ENCODE measurements around the gene KCTD19. TPM values are rescaled to one million over a fixed set of nuclear protein-coding genes. Genes with fewer than 3 reads are reported as not detected.

KCTD19 gene
- total RNA-seq, 6 experiments from 2014 or later: not detected

DNA sequence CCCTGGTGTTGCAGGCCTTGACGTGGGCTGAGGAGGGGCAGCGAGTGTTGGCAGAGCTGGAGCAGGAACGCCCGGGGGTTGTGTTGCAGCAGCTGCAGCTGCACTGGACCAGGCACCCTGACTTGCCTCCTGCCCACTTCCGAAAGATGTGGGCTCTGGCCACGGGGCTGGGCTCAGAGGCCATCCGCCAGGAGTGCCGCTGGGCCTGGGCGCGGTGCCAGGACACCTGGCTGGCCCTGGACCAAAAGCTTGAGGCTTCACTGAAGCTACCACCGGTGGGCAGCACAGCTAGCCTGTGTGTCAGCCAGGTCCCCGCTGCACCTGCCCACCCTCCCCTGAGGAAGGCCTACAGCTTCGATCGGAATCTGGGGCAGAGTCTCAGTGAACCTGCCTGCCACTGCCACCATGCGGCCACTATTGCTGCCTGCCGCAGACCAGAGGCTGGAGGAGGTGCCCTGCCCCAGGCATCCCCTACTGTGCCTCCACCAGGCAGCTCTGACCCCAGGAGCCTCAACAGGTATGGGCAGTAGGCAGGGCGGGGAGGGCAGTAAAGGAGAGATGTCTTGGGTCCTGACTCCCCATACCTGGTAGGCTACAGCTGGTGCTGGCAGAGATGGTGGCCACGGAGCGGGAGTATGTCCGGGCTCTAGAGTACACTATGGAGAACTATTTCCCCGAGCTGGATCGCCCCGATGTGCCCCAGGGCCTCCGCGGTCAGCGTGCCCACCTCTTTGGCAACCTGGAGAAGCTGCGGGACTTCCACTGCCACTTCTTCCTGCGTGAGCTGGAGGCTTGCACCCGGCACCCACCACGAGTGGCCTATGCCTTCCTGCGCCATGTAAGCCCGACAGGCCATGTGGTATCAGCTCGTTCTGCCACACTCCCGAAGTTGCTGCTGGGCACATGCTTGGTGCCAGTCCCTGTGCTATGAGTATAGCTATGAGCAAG is 41.6 kb downstream of the KCTD19 start:
- H3K4me3 Mint-ChIP-seq: no peak overlapping the region
- no peak for DNase-seq
- TF ChIP-seq, protein P1, sequence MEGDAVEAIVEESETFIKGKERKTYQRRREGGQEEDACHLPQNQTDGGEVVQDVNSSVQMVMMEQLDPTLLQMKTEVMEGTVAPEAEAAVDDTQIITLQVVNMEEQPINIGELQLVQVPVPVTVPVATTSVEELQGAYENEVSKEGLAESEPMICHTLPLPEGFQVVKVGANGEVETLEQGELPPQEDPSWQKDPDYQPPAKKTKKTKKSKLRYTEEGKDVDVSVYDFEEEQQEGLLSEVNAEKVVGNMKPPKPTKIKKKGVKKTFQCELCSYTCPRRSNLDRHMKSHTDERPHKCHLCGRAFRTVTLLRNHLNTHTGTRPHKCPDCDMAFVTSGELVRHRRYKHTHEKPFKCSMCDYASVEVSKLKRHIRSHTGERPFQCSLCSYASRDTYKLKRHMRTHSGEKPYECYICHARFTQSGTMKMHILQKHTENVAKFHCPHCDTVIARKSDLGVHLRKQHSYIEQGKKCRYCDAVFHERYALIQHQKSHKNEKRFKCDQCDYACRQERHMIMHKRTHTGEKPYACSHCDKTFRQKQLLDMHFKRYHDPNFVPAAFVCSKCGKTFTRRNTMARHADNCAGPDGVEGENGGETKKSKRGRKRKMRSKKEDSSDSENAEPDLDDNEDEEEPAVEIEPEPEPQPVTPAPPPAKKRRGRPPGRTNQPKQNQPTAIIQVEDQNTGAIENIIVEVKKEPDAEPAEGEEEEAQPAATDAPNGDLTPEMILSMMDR (IDR thresholded peaks at IDR 0.05): peak; percentile 38; the same call in 1 of the 2 replicates
- peaks cover 8% of the 10 kb centered on the region for H3K27me3 Mint-ChIP-seq (ENCODE audit: insufficient read depth)
- no peak overlapping the region for H3K27ac Mint-ChIP-seq
- H3K36me3 Mint-ChIP-seq (ENCODE audit: low read depth): peaks cover 13% of the 10 kb centered on the region
- H3K4me1 Mint-ChIP-seq (ENCODE audit: low read depth): peaks cover 12% of the 10 kb centered on the region
- H3K9me3 Mint-ChIP-seq: no peaks in the 10 kb centered on the region

DNA sequence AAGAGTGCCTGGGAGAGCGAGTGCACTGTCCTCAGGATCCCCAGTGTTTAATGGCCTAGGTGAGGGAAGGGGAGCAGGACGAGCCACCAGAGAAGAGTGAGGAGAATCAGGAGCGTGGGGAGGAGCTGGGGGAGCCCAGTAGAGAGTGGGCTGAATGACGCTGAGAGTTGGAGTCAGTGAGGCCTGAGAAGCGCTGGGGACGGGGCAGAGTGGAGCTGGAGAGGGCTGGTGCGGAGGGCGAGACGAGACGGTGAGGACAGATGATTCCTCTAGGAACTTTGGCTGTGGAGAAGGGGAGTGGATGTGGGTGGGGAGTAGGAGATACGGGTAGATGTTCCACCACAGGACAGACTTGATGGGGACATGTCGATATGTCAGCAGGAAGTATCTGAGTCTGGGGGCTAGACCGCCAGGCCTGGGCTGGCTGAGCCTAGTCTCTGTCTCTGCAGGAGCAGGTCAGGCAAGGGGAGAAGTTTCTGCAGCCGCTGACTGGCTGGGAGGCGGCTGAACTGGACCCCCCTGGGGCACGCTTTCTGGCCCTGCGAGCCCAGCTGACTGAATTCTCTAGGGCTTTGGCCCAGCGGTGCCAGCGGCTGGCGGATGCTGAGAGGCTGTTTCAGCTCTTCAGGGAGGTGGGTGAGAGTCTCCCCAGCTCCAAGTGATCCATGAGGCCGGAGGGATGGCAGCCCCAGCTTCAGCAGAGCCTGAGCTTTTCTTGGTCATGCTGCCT is 42.5 kb downstream of the KCTD19 start:
- H3K4me1 Mint-ChIP-seq (ENCODE audit: low read depth): peaks cover 12% of the 10 kb centered on the region
- no peak for DNase-seq
- H3K4me3 Mint-ChIP-seq: no peak overlapping the region
- peaks cover 13% of the 10 kb centered on the region for H3K36me3 Mint-ChIP-seq (ENCODE audit: low read depth)
- H3K9me3 Mint-ChIP-seq: no peaks in the 10 kb centered on the region
- H3K27me3 Mint-ChIP-seq (ENCODE audit: insufficient read depth): peaks cover 8% of the 10 kb centered on the region
- TF ChIP-seq, protein P1 (IDR thresholded peaks at IDR 0.05): no peak
- no peak overlapping the region for H3K27ac Mint-ChIP-seq

DNA sequence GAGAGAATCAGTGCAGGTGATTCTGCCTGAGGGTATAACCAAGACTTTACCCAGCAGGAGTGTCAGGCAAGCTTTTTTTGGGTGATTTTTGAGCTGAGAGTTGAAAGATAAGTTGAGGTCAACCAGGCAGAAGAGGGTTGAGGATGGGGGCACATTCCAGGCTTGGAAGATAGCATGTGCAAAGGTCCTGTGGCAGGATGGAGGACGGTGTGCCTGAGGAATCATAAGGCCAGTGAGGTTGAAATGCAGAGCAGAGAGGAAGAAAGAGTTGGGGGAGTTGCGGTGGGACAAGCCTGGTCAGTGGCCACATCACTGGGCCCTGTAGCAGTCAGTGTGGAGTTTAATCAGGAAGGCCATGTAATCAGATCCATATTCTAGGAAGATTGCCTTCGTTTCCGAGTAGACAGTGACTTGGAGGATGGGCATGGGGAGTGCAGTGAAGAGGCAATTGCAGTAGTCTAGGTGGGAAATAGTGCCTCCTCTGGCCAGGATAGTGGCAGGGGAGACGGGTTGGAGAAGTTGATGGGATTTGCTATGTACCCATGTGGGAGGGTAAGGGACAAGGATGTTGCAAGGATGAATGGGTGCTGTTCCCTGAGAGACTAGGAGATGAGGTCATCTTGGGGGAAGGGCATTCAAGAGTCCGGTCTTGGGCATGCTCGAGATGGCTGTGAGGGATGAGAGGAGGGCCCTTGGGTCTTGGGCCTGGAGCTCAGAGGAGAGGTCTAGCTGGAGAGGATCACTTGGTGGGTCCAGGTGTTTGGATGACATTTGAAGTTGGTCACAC is 43.3 kb downstream of the KCTD19 start:
- peak; percentile 8 for DNase-seq
- peaks cover 8% of the 10 kb centered on the region for H3K27me3 Mint-ChIP-seq (ENCODE audit: insufficient read depth)
- H3K9me3 Mint-ChIP-seq: no peaks in the 10 kb centered on the region
- no peak overlapping the region for H3K4me3 Mint-ChIP-seq
- peaks cover 13% of the 10 kb centered on the region for H3K36me3 Mint-ChIP-seq (ENCODE audit: low read depth)
- H3K4me1 Mint-ChIP-seq (ENCODE audit: low read depth): peaks cover 17% of the 10 kb centered on the region
- TF ChIP-seq, protein P1 (IDR thresholded peaks at IDR 0.05): peak; percentile 43
- no peak overlapping the region for H3K27ac Mint-ChIP-seq

DNA sequence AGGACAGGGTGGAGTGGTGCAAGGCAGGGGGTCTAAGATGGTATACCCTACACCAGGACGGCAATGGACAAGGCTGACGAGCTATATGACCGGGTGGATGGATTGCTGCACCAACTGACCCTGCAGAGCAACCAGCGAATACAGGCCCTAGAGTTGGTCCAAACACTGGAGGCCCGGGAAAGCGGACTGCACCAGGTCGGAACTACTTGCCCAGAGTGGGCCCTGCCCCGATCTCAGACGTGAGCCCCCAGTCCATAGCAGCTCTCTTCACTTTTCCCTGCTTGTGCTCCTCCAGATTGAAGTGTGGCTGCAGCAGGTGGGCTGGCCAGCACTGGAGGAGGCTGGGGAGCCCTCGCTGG is 44.1 kb downstream of the KCTD19 start:
- H3K4me1 Mint-ChIP-seq (ENCODE audit: low read depth): peaks cover 25% of the 10 kb centered on the region
- peaks cover 13% of the 10 kb centered on the region for H3K36me3 Mint-ChIP-seq (ENCODE audit: low read depth)
- H3K27me3 Mint-ChIP-seq (ENCODE audit: insufficient read depth): peaks cover 6% of the 10 kb centered on the region
- no peak overlapping the region for H3K4me3 Mint-ChIP-seq
- no peak for DNase-seq
- H3K27ac Mint-ChIP-seq: no peak overlapping the region
- no peaks in the 10 kb centered on the region for H3K9me3 Mint-ChIP-seq
- TF ChIP-seq, protein P1 (IDR thresholded peaks at IDR 0.05): no peak
